Measurements from ENCODE around the gene GINS2.

GRCh38 chr16:85657996-85658395 lies 30.8 kb downstream of the GINS2 start:
- no peak for TF ChIP-seq POLR2A (IDR thresholded peaks at IDR 0.05)
- TF ChIP-seq, protein P1, sequence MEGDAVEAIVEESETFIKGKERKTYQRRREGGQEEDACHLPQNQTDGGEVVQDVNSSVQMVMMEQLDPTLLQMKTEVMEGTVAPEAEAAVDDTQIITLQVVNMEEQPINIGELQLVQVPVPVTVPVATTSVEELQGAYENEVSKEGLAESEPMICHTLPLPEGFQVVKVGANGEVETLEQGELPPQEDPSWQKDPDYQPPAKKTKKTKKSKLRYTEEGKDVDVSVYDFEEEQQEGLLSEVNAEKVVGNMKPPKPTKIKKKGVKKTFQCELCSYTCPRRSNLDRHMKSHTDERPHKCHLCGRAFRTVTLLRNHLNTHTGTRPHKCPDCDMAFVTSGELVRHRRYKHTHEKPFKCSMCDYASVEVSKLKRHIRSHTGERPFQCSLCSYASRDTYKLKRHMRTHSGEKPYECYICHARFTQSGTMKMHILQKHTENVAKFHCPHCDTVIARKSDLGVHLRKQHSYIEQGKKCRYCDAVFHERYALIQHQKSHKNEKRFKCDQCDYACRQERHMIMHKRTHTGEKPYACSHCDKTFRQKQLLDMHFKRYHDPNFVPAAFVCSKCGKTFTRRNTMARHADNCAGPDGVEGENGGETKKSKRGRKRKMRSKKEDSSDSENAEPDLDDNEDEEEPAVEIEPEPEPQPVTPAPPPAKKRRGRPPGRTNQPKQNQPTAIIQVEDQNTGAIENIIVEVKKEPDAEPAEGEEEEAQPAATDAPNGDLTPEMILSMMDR (IDR thresholded peaks at IDR 0.05), result no peak
